ENCODE results near the gene CCDC157.
A peak's percentile ranks its signal among the peaks of the same experiment; 100 is the strongest.

Gene CCDC157

GRCh38 chr22:30413745-30414524 is 57.1 kb downstream of the CCDC157 start:
- DNase-seq (ENCODE audit: low read depth, low spot score) = no peak

GRCh38 chr22:30414525-30415047 is 57.8 kb downstream of the CCDC157 start:
- DNase-seq (ENCODE audit: low read depth, low spot score) = no peak

- no peak for DNase-seq (ENCODE audit: low read depth, low spot score)
These were observed 59.6 kb downstream of the CCDC157 start for GRCh38 chr22:30416403-30416802.

GRCh38 chr22:30416837-30417236 is 60.0 kb downstream of the CCDC157 start:
- DNase-seq (ENCODE audit: low read depth, low spot score) = no peak

GRCh38 chr22:30420347-30421125 is 63.7 kb downstream of the CCDC157 start:
- DNase-seq (ENCODE audit: low read depth, low spot score) = no peak

- no peak for DNase-seq (ENCODE audit: low read depth, low spot score)
These were observed 65.1 kb downstream of the CCDC157 start for GRCh38 chr22:30421695-30422480.

GRCh38 chr22:30422481-30423300 is 65.9 kb downstream of the CCDC157 start:
- peak; percentile 89 for DNase-seq (ENCODE audit: low read depth, low spot score)

- DNase-seq (ENCODE audit: low read depth, low spot score) = no peak
These were observed 66.6 kb downstream of the CCDC157 start for GRCh38 chr22:30423301-30423958.

- DNase-seq (ENCODE audit: low read depth, low spot score) = peak; percentile 100
These were observed 67.2 kb downstream of the CCDC157 start for GRCh38 chr22:30423959-30424533.

- DNase-seq (ENCODE audit: low read depth, low spot score) = no peak
These were observed 67.9 kb downstream of the CCDC157 start for GRCh38 chr22:30424534-30425326.

GRCh38 chr22:30425327-30425615 is 68.5 kb downstream of the CCDC157 start:
- DNase-seq (ENCODE audit: low read depth, low spot score) = no peak

- no peak for DNase-seq (ENCODE audit: low read depth, low spot score)
These were observed 69.0 kb downstream of the CCDC157 start, which contains the start of gene MTFP1 for GRCh38 chr22:30425616-30426387. MTFP1 (plus strand) TSS chr22:30425768; CDS start chr22:30425880, 112 bp downstream.
